ENCODE measurements around the gene ZKSCAN8.

- no peak for TF ChIP-seq CTCF (IDR thresholded peaks at IDR 0.05)
- no peak for TF ChIP-seq EZH2 (IDR thresholded peaks at IDR 0.05; ENCODE audit: borderline replicate concordance, insufficient read depth, low read depth, low read length, poor library complexity, severe bottlenecking)
Observed at GRCh38 chr6:28203201-28203600, 61.5 kb downstream of the ZKSCAN8 start.
